ENCODE data around the gene SPATA25.
"Not testable (repeated sequence)": the region's sequence is repeated elsewhere in the genome, so short reads cannot be mapped to it uniquely, and the experiment has no call there.

The SPATA25 gene, protein sequence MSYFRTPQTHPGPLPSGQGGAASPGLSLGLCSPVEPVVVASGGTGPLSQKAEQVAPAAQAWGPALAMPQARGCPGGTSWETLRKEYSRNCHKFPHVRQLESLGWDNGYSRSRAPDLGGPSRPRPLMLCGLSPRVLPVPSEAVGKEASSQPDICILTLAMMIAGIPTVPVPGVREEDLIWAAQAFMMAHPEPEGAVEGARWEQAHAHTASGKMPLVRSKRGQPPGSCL

DNA sequence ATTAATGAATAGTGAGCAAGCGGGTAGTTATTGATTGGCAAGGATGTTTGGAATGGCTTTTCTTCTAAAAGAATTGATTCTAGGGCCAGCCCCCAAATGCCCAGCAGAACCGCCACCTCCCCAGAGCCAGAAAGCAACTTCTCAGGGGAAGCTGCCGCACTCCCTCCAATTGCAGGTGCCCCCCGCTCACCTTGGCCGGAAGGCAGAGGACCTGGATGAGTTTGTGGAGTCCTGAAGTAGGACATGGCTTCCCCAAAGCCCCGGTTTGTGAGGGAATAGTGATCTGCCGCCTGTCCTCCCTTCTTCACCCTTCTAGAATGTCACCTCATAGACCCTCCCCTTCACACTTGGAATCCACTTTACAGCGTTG is at the start of gene SPATA25:
Gene SPATA25, minus strand, starts transcription at position 277 of the 370 bp plus-strand sequence. Its CDS starts 32 bp downstream, at position 245.
- no peak for DNase-seq (ENCODE audit: low read depth in 2 of 2)

DNA sequence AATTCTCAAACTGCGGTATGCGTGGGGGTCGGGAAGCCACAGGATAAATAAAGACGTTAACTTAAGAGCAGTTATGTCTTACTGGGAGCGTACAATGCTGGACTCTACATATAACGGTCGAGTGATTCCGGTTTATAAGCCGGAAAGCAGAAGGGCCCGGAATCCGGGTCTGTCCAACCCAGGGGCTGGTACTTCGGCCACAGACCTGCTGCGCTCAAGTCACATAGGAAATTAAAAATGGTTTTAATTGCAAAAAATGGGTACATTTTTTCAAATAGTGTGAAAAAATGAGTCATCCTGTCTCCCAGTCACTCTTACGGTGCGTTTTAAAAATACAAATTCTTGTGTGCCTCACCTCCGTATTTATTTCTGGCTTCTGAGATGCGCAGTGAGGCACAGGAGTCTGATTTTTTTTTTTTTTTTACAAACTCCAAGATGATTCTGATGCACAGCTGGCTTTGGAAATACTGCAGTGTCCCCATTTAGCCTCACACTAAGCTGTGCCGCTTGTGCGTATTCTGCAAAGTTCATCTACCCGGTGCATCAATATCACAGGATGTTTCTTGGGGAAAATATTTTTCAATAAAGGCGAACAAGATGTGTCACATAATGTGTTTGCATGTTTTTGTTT is 48.1 kb upstream of the SPATA25 start:
- no peak for DNase-seq (ENCODE audit: low read depth in 2 of 2)

DNA sequence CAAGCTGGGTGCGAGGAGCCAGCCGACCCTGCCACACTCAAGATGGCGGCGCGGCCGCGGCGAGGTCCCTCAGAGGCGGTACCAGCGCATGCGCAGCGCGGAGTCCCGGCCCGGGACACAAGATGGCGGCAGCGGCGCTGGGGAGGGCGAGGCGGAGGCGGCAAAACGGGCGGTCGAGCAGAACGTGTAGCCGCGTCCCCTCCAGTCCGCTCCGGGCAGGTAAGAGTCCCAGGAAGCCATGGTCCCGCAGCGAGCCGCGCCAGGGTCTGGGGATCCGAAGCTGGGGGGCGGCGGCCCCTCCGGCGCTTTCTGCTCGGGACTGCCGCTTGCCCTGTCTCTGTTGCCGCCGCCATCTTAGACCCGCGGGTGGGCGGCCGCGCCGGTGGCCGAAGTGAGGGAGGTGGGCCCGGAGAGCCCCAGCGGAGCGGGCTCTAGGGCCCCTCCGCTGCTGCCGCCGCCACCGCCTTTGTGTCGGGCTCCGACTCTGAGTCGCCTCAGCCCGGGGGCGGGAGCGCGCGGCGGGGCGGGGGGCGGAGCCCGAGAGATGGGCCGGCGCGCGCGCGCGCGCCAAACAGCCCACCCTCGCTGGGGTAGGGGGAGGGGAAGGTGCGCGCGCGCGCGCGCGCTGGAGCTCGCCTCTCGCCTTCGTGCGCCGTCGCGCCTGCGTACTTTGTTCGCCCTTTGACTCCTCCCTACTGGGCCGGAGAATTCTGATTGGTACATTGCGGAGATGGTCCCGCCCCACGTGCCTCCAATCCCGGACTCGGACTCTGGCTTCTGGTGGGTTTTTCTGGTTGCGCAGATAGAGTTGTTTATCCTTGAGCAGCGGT is 47.4 kb upstream of the SPATA25 start, which contains the start of gene PCIF1:
Gene PCIF1, plus strand, starts transcription at position 98 of the 830 bp plus-strand sequence. CDS start 4,317 bp downstream, outside the sequence.
- DNase-seq (ENCODE audit: low read depth in 2 of 2), result peak; percentile 98

DNA sequence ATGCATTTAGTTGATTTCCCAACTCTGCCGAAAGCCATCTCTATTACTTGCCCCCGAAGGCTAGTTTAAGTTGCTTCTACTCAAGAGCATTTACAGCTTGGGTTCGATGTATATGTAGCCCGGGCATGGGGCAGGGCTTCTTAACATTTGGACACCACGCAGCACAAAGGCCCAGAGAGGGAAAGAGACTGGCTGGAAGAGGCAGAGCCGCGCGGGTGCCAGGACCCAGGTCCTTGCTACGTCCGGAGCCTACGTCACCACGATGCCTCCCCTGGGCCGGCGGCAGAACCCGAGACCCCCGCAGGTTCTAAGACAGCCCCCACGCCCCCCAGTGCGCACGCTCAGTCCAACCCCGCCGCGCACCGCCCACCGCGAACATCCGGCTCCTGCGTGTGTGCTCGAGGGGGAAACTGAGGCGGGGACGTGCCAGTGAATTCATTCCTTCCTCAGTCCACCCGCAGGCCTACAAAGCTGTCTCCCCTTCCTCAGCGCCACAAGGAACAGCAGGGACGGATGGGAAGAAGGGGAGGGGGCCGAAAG is 46.7 kb upstream of the SPATA25 start:
- no peak for DNase-seq (ENCODE audit: low read depth in 2 of 2)

DNA sequence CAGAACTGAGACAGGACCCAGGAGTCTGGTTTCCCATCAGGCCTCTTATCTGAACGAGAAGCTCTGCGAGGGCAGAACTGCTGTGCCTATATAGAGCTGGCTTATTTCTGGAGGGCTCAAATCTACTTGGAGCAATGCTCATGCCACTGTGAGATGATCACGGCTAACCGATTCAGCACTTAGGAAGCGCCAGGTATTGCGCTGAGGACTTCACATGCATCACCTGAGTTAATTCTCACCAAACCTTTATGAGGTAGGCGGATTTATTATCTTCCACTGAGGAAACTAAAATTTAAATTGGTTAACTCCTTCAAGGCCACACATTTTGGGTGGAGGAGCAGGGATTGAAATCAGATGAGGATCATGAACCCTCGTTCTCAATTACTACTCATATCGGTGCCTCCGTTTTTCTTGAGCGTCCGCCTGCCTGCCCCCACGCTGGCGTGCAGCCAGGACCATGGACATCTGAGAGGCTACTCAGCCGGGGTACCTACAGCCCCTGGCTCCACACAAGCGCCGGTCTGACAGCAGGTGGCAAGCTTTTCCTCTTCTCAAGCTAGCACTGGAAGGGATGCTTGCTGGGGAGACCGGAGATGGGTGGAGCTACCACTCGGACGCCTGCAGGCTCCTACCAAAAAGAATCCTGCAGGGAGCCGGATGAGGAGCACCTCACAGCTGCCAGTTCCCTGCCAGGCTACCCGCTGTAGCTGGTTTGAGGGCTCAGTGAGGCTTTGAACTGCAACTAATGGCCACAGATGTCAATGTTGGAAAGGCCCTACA is 46.0 kb upstream of the SPATA25 start:
- DNase-seq (ENCODE audit: low read depth in 2 of 2), result peak; percentile 21 to 25

DNA sequence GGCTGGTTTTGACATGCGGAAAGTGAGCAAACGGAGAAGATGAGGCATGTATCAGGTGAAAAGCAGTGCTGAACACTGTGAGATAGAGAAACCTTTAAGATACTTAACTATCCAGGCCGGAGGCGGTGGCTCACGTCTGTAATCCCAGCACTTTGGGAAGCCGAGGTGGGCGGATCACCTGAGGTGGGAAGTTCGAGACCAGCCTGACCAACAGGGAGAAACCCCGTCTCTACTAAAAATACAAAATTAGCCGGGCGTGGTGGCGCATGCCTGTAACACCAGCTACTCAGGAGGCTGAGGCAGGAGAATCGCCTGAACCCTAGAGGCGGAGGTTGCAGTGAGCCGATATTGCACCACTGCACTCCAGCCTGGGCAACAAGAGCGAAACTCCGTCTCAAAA is 44.3 kb upstream of the SPATA25 start:
- DNase-seq (ENCODE audit: low read depth in 2 of 2), result not testable (repeated sequence)

DNA sequence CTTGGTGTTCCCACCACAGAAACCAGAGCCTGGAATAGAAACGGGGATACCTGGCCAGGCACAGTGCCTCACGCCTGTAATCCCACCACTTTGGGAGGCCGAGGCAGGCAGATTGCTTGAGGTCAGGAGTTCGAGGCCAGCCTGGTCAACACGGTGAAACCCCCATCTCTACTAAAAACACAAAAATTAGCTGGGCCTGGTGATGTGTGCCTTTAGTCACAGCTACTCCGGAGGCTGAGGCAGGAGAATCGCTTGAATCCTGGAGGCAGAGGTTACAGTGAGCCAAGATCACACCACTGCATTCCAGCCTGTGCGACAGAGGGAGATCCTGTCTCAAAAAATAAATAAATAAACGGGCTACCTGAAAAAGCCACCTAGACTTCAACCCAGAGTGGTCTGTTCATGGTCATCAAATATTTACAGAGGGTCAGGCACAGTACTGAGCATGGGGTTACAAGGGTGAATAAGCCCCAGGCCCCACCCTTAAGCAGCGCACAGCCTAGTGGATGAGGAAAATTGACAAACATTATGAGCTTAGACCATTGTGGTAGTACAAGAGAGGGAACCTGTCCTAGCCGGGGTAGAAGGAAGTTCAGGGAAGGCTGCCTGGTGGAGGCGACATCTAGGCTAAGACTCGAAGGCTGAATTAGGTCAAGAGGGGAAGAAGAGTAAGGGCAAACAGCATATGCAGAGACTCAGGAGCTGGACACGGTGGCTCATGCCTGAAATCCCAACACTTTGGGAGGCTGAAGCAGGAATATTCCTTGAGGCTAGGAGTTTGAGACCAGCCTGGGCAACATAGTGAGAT is 39.9 kb upstream of the SPATA25 start:
- DNase-seq (ENCODE audit: low read depth in 2 of 2), result no peak

DNA sequence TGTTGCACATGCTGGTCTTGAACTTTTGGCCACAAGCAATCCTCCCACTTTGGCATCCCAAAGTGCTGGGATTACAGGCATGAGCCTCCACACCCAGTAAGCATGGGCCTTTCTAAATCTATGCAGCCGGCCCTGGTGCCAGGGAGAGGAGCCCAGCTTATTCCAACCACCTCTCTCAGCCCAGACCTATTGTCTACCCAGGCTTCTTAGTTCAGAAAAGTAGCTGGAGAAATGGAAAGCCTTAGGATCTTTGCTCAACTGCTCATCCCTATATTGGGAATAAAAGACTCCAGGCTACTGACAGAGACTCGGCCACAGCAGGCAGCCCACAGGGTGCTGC is 39.3 kb upstream of the SPATA25 start:
- no peak for DNase-seq (ENCODE audit: low read depth in 2 of 2)

DNA sequence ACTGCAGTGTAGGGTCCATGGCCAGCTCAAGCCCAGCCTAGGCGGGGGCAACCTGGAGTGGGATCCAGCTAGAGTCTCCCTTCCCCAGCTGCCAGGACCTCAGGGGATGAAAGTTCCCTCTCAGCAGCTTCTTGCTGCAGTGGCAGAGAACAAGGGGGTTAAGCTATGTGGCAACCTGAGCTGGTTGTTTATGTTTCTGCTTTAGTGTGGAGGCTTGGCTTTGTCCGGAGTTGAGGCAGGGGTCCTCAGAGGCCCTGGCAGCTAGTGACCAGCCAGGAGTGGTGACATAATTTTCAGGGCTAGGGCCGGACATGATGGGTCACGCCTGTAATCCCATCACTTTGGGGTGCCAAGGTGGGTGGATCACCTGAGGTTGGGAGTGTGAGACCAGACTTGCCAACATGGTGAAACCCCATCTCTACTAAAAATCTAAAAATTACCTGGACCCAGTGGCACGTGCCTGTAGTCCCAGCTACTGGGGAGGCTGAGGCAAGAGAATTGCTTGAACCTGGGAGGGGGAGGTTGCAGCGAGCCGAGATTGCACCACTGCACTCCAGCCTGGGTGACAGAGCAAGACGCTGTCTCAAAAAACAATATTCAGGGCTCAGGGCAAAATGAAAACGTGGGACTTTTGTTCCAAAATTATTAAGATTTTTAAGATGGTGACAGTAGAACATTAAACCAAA is 38.5 kb upstream of the SPATA25 start:
- no peak for DNase-seq (ENCODE audit: low read depth in 2 of 2)

DNA sequence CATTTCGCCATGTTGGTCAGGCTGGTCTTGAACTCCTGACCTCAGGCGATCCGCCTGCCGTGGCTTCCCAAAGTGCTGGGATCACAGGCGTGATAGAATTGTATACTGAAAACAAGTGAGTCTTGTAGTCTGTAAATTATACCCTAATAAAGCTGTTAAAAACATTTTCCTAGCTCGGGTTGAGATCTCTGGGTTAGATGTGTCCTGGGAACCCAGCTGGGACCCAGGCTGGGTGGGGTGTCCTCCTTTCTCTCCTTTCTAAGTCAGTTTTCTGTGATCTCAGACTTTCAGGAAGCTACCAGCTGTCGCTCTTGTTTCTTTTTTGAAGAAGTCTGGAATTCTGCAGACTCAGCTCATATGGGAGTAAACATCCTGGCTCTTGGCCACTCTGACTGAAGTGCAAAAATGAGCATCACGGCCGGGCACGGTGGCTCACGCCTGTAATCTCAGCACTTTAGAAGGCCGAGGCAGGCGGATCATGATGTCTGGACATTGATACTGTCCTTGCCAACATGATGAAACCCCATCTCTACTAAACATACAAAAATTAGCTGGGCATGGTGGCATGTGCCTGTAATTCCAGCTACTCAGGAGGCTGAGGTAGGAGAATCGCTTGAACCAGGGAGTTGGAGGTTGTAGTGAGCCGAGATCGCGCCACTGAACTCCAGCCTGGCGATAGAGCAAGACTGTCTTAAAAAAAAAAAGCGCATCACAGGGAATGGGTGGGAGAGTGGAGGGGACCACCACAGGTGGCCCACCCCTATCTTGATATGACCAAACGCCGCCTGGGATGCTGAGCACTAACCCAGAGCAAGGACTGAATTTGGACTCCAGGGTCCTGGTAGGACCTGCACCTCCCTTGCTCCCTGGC is 37.2 kb upstream of the SPATA25 start:
- DNase-seq (ENCODE audit: low read depth in 2 of 2), result no peak

DNA sequence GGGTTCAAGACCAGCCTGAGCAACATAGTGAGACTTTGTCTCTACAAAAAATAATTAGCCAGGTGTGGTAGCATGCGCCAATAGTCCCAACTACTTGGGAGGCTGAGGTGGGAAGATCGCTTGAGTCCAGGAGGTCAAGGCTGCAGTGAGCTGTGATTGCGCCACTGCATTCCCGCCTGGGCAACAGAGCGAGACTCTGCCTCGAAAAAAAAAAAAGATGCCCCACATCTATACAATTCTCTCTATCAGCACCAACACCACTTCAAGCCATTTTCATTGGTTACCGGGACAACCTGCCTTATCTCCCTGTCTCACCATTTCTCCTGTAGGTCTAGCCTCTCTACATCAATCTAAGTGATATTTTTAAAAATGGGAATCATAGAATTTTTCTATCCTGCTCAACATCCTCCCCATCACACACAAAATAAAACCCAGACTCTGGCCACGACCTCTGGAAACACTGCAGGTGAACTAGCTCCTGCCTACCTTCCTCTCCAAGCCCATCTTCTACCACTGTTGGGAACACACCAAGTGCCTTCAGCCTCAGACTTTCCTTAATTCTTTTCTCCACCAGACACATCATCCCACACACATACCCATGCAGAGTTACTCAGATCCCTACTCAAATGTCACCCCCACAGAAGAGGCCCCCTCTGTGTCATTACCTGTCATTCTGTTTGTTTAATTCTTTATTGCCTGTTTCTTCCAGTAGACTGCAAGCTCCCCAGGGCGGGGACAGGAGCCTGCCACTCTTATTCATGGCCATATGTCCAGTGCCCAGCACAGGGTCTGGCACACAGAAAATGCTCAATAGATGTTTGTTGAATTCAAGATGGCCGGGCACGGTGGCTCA is 34.1 kb upstream of the SPATA25 start:
- no peak for DNase-seq (ENCODE audit: low read depth in 2 of 2)

DNA sequence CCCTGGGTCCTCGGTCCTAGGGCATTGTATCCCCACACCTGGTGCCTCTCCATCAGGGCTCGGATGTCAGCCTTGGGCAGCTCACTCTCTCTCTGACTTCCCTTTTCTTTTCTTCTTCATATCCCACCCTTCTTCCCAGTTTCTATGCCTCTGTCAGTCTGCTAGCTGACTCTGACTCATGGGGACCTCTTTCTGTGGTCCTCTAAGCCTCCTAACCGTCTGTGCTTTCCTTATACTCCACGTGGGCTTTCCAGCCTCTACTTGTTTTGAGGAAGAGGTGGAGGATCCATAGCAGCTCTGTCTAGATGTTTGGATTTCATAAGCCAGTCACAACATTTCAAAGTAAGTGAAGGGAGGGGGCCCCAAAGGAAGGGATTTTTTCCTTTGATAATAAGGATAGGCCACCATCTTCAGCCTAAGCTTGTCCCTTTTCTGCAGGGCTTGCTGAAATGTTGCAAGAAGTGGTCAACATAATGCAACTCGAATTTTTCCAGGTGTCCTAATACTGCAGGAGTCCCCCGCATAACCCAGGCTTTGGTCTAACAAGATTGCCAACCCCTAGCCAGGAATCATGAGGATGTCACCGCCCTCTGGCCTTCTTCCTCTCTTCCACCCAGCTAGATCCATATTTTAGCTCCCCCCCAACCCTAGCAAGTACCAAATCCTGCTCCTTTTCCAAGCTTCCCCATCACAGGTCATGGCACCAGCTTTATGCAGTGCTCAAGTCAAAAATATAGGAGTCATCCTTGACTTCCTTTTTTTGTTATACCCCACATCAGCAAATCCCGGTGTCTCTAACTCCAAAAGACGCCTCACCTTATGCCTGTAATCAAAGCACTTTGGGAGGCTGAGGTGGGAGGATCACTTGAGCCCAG is 33.3 kb upstream of the SPATA25 start:
- no peak for DNase-seq (ENCODE audit: low read depth in 2 of 2)

DNA sequence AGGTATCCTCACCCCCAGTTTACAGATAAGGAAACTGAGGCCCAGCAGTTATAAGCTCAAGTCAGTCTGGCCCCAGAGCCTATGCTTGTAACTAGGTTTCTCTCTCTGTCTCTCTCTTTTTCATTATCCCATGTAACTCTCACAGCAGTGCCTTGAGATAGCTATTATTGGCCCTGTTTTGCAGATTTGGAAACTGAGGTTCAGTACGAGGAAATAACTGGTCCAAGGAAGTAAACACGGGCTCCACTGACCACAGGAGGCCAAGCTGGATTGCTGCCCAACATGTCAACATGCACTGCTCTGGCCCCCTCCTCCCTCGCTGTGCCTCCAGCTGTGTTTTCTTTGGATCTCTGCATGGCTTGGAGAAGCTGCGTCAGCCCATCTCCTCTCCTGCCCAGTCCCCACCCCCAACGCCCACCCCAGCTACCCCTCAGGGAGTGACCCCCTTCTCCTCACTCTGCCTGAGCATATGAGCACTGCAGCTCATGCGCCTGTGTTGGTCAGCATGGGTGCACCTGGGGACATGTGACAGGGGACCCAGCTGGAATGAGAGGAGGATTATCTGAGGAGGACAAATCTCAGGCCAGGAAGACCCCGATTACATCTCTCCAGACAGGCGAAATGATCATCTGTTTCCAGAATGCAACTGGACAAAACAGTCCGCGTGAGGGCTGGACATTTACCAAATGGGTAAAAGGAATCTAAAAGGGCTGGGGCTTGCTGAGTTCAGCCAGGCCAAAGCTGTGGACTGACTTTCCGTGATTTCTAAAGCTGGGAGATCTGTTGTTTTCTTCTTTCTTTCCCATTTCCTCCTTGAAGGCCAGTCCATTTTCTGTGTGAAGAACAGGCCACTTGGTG is 32.3 kb upstream of the SPATA25 start:
- no peak for DNase-seq (ENCODE audit: low read depth in 2 of 2)

DNA sequence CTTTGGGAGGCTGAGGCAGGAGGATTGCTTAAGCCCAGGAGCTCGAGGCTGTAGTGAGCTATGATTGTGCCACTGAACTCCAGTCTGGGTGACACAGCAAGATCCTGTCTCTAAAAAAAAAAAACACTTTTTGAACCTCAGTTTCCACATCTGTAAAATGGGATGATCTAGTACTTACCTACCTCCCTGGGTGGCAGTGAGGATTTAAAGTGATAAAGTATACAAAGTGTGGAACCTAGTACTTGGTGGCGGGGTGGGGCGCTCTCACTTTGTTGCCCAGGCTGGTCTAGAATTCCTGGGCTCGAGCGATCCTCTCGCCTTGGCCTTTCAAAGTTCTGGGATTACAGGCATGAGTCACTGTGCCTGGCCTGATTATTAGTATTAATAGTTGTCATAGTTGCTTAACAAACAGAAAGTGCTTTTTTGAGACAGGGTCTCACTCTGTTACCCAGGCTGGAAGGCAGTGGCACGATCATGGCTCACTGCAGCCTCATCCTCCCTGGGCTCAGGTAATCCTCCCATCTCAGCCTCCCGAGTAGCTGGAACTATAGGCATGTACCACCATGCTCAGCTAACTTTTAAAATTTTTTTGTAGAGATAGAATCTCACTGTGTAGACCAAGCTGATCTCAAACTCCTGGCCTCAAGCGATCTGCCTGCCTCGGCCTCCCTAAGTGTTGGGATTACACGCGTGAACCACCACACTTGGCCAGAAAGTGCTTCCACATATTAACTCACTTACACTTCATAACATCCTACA is 31.5 kb upstream of the SPATA25 start:
- DNase-seq (ENCODE audit: low read depth in 2 of 2), result no peak

DNA sequence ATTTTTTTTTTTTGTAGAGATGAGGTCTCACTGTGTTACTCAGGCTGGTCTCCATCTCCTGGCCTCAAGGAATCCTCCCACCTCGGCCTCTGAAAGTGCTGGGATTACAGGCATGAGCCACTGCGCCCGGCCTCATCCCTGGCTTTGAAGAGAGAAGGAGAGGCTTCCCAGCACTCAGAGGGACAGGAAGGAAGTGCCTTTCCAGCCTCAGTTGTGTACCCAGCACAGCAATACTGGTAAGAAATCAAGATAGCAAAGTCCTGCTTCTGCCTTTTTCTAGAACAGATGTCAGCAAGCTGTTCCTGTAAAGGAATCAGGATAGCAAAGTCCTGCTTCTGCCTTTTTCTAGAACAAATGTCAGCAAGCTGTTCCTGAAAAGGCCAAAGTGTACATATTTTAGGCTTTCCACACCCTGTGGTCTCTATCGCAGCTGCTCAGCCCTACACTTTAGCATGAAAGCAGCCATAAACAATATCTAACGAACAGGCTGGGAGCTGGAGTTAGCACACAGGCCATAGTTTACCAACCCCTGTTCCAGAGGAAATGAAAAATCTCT is 30.8 kb upstream of the SPATA25 start:
- DNase-seq (ENCODE audit: low read depth in 2 of 2), result no peak

All from stimulated activated CD8-positive, alpha-beta memory T cell treated with anti-CD3 and anti-CD28 coated beads, Interleukin-2, amount 100 ng/mL, for 1 hour (primary cell).